Colonic mucosa (tissue), 4 donors: ENCODE data around the gene DCBLD2. TPM values are rescaled to one million over a fixed set of nuclear protein-coding genes. Genes with fewer than 3 reads are reported as not detected.
A peak's percentile ranks its signal among the peaks of the same experiment; 100 is the strongest.

Experiments
- DNase-seq: peaks from one replicate; pipeline ENCODE4 v3.0.0-alpha.2; 2020
- H3K27ac ChIP-seq: fragments of 200-600 bp; one replicate; pipeline ENCODE4 v1.8.0; 2021
- H3K27me3 ChIP-seq: fragments of 200-600 bp; one replicate; pipeline ENCODE4 v1.8.0; 2021
- H3K36me3 ChIP-seq: fragments of 200-600 bp; one replicate; pipeline ENCODE4 v1.8.0; 2021
- H3K4me1 ChIP-seq: fragments of 200-600 bp; one replicate; pipeline ENCODE4 v1.8.0; 2021; ENCODE audit warnings: mild to moderate bottlenecking
- H3K4me3 ChIP-seq: fragments of 200-600 bp; one replicate; pipeline ENCODE4 v1.8.0; 2021
- H3K9ac ChIP-seq, 2 donors: one replicate each; pipeline ENCODE4 v1.7.0; 2013; ENCODE audit warnings: control low read depth in 2 of 2, low read depth in 2 of 2, low read length in 2 of 2
- H3K9me3 ChIP-seq: fragments of 200-600 bp; one replicate; pipeline ENCODE4 v1.8.0; 2021
- intact Hi-C: fragments of 100-400 bp; cut with DNase I; formaldehyde crosslinking; loops from one replicate; pipeline ENCODE4 v1.14.1; 2022
- total RNA-seq, 2 donors: library from RNA; stranded (reverse); fragmentation: NEBNext Ultra II Directional in 1 of 2; extraction: Animal tissue kit (Norgen Biotek cat#: 25700) in 1 of 2; gene quantifications; one replicate each; pipeline ENCODE4 v1.2.1, GENCODE V29; 2021
- TF ChIP-seq, protein P1 (sequence below): fragments of 200-600 bp; IDR thresholded peaks from one replicate; pipeline ENCODE4 v1.8.0; 2022; ENCODE audit warnings: antibody characterized with exemption, mild to moderate bottlenecking
- donor health status: healthy.
- donor health status: DM: no; HTN: no; CAD: no.
- donor health status: DM: no; HTN: no; CAD: no.

DCBLD2 gene, protein sequence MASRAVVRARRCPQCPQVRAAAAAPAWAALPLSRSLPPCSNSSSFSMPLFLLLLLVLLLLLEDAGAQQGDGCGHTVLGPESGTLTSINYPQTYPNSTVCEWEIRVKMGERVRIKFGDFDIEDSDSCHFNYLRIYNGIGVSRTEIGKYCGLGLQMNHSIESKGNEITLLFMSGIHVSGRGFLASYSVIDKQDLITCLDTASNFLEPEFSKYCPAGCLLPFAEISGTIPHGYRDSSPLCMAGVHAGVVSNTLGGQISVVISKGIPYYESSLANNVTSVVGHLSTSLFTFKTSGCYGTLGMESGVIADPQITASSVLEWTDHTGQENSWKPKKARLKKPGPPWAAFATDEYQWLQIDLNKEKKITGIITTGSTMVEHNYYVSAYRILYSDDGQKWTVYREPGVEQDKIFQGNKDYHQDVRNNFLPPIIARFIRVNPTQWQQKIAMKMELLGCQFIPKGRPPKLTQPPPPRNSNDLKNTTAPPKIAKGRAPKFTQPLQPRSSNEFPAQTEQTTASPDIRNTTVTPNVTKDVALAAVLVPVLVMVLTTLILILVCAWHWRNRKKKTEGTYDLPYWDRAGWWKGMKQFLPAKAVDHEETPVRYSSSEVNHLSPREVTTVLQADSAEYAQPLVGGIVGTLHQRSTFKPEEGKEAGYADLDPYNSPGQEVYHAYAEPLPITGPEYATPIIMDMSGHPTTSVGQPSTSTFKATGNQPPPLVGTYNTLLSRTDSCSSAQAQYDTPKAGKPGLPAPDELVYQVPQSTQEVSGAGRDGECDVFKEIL
- 10 to 100 TPM; 12.8 to 13.0 TPM for total RNA-seq

DNA sequence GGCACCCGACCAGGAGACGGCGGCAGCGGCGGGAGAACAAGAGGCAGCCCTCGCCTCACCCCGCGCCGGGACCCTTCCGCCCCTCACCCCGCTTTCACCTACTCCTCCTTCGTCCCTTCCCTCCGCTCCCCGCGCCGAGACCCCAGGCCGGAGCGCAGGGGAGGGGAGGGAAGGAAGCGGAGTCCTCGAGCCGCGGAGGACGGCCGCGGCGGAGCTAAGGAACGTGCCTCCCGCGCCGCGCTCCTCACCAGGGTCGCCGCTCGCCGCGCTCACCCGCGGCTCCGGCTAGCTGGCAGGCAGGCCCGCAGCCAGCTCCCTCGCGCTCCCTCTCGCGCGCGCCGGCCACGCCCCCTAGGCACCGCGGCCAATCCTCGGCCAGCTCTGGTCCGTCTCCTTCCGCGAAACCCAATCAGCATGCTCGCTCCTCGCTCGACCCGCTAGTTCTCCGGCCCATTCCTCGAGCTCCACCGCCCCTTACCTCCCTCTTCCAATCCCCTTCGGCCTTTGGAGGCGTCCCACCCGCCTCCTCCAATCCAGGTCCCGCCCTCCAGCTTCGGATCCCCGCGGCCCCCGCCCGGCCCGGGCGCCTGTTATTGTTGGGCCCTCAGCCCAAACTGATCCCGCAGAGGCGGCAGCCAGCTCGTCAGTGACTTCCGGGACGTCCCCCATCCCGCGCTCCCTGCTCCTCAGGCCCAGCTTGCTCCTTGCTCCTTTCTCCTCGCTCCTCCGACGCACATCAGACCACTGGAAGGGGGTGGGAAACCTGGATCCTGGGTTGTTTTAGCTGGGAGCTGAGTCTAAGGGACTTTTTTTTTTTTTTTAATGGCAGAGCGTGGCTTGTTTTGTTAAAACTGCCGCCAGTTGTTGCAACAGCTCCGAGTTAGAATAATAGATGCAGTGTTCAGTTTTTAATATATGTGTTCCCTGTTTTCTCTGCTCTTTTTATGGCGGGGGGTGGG is at the start of gene DCBLD2:
Gene DCBLD2 (minus strand): TSS at position 304 of the 959 bp plus-strand sequence. CDS start 369 bp downstream, outside the sequence.
- intact Hi-C loops = loop anchor here (10.0 kb wide), 1 partner anchor 307 kb away; the partner anchor contains the start of gene CPOX
- TF ChIP-seq, protein P1, sequence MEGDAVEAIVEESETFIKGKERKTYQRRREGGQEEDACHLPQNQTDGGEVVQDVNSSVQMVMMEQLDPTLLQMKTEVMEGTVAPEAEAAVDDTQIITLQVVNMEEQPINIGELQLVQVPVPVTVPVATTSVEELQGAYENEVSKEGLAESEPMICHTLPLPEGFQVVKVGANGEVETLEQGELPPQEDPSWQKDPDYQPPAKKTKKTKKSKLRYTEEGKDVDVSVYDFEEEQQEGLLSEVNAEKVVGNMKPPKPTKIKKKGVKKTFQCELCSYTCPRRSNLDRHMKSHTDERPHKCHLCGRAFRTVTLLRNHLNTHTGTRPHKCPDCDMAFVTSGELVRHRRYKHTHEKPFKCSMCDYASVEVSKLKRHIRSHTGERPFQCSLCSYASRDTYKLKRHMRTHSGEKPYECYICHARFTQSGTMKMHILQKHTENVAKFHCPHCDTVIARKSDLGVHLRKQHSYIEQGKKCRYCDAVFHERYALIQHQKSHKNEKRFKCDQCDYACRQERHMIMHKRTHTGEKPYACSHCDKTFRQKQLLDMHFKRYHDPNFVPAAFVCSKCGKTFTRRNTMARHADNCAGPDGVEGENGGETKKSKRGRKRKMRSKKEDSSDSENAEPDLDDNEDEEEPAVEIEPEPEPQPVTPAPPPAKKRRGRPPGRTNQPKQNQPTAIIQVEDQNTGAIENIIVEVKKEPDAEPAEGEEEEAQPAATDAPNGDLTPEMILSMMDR = no peak

DNA sequence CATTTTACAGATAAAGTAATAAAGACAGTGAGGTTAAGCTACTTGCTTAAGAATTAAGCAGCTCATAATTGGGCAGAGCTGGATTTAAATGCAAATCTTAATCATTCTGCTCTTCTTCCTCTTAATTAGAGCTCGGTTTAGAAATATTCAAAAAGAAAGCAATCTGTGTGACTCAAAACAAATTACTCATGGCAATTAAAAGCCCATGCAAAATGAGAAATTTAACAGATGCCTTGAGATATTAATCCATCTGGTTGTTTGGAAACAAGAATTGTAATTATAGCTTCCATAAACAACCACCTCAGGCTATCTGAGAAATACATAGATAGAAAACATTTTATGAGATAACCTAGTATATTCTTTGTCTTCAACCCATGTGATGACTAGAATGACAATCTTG is 44.2 kb upstream of the DCBLD2 start:
- Histone ChIP-seq H3K36me3 (no peaks in the 10 kb centered on the region), H3K9me3 (no peaks in the 10 kb centered on the region), H3K27ac (no peak overlapping the region), H3K9ac (no peak overlapping the region), H3K27me3 (no peaks in the 10 kb centered on the region), H3K4me3 (no peak overlapping the region), H3K4me1 (no peaks in the 10 kb centered on the region)
- intact Hi-C loops = no loop called here
- DNase-seq = no peak
- TF ChIP-seq, protein P1 = no peak

More for the DNA sequence above, at the start of gene DCBLD2:
- peak; percentile 97 for DNase-seq
- H3K27me3 ChIP-seq = no peaks in the 10 kb centered on the region
- H3K4me3 ChIP-seq = peak within 1 kb of the TSS; percentile 89
- peak within 1 kb of the TSS; percentile 77 to 85 for H3K9ac ChIP-seq
- no peaks in the 10 kb centered on the region for H3K9me3 ChIP-seq
- no peaks in the 10 kb centered on the region for H3K4me1 ChIP-seq
- peak within 1 kb of the TSS; percentile 78 for H3K27ac ChIP-seq
- no peaks in the 10 kb centered on the region for H3K36me3 ChIP-seq

DNA sequence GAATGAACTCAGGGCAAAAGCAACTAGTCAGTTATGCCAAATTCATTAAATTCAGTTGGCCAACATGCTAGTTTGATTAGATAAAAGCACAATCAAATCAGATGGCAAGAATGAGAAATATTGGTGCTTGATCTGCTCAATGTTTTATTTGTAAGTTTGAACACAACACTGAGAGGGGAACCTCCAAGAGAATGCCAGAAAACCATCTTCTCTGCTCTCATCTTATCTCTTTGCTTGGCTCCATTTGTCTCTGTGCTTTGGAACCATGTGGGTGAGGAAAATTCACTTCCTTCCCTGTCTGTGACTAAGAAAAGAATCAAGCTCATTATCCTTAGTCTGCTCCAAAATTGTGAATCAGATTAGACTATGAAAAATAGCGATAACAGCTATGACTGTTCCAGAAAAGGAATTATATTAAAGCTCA is 43.6 kb upstream of the DCBLD2 start:
- intact Hi-C loops = no loop called here
- no peak overlapping the region for H3K9ac ChIP-seq
- no peak for DNase-seq
- no peaks in the 10 kb centered on the region for H3K27me3 ChIP-seq
- no peak overlapping the region for H3K4me3 ChIP-seq
- H3K27ac ChIP-seq = no peak overlapping the region
- TF ChIP-seq, protein P1 = no peak
- H3K4me1 ChIP-seq = no peaks in the 10 kb centered on the region
- no peaks in the 10 kb centered on the region for H3K9me3 ChIP-seq
- no peaks in the 10 kb centered on the region for H3K36me3 ChIP-seq

DNA sequence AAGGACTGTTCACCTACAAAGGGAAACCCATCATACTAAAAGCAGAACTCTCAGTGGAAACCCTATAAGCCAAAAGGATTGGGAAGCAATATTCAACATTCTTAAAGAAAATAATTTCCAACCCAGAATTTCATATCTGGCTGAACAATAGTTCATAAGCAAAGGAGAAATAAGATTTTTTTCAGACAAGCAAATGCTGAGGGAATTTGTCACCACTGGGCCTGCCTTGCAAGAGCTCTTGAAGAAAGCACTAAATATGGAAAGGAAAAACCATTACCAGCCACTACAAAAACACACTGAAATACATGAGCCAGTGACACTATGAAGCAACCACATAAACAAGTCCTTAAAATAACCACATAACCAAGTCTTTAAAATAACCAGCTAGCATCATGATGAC is 28.9 kb upstream of the DCBLD2 start:
- Histone ChIP-seq H3K4me1 (no peaks in the 10 kb centered on the region), H3K9ac (no peak overlapping the region), H3K9me3 (no peaks in the 10 kb centered on the region), H3K4me3 (no peak overlapping the region), H3K27ac (no peak overlapping the region), H3K36me3 (no peaks in the 10 kb centered on the region), H3K27me3 (no peaks in the 10 kb centered on the region)
- TF ChIP-seq, protein P1 = no peak
- DNase-seq = no peak
- intact Hi-C loops = no loop called here

DNA sequence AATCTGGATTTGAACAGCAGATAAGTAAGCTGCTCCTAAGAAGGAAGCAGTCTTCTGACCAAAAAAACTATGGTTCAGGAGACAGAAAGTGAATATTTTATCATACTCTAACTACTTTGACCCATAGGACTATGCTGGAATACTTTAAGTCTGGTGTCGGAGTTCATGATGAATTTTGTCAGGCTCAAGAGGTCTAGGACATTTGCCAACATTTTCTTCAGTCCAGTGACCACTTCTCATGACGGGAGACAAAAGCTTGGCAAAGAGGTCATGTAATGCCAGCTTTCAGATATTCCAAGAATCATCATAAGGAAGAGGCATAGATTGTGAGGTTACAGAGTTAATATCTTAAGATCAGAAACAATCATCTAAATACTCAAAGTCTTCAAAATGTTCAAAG is 20.5 kb upstream of the DCBLD2 start:
- Histone ChIP-seq H3K9me3 (no peaks in the 10 kb centered on the region), H3K9ac (no peak overlapping the region), H3K27ac (no peak overlapping the region), H3K27me3 (no peaks in the 10 kb centered on the region), H3K4me1 (no peaks in the 10 kb centered on the region), H3K4me3 (no peak overlapping the region), H3K36me3 (no peaks in the 10 kb centered on the region)
- intact Hi-C loops = no loop called here
- DNase-seq = no peak
- TF ChIP-seq, protein P1 = no peak
